HFFc6 (cell line): Measurements from ENCODE around the gene THSD1. TPM values are rescaled to one million over a fixed set of nuclear protein-coding genes. Genes with fewer than 3 reads are reported as not detected.

ENCODE experiments used
- DNase-seq: peaks from one replicate; pipeline ENCODE4 v3.0.0-alpha.2; 2018
- H3K27ac Mint-ChIP-seq: 2 replicates; pipeline ENCODE4 v1.8.0; 2020; ENCODE audit warnings: mild to moderate bottlenecking, mixed read lengths
- H3K27me3 Mint-ChIP-seq: 2 replicates; pipeline ENCODE4 v1.8.0; 2021; ENCODE audit warnings: mild to moderate bottlenecking, moderate library complexity, mixed read lengths; ENCODE audit not compliant: insufficient read depth
- H3K36me3 Mint-ChIP-seq: 2 replicates; pipeline ENCODE4 v1.8.0; 2021; ENCODE audit warnings: low read depth, mixed read lengths
- H3K4me1 Mint-ChIP-seq: 2 replicates; pipeline ENCODE4 v1.8.0; 2020; ENCODE audit warnings: low read depth, mixed read lengths
- H3K4me3 Mint-ChIP-seq: 2 replicates; pipeline ENCODE4 v1.8.0; 2020; ENCODE audit warnings: mild to moderate bottlenecking, moderate library complexity, mixed read lengths
- H3K9me3 Mint-ChIP-seq: 2 replicates; pipeline ENCODE4 v1.8.0; 2020; ENCODE audit warnings: mild to moderate bottlenecking, mixed read lengths
- long read RNA-seq: library from polyadenylated mRNA; unstranded; transcript quantifications from one replicate; pipeline ENCODE4 v2.0.0, GENCODE V29; 2019
- total RNA-seq, 6 experiments: library from RNA; stranded (reverse); fragmentation: NEBNext Ultra II Directional; extraction: Animal tissue kit (Norgen Biotek cat#: 25700); gene quantifications; 2 replicates in 1 of 6; 3 replicates in 5 of 6; pipeline ENCODE4 v1.2.3, GENCODE V29; 2021
- TF ChIP-seq, protein P1 (sequence below): fragments of 200-600 bp; sonication (generic); IDR thresholded peaks from 2 replicates; pipeline ENCODE4 v1.5.0; 2021; ENCODE audit warnings: antibody characterized with exemption, mild to moderate bottlenecking

THSD1 gene, protein sequence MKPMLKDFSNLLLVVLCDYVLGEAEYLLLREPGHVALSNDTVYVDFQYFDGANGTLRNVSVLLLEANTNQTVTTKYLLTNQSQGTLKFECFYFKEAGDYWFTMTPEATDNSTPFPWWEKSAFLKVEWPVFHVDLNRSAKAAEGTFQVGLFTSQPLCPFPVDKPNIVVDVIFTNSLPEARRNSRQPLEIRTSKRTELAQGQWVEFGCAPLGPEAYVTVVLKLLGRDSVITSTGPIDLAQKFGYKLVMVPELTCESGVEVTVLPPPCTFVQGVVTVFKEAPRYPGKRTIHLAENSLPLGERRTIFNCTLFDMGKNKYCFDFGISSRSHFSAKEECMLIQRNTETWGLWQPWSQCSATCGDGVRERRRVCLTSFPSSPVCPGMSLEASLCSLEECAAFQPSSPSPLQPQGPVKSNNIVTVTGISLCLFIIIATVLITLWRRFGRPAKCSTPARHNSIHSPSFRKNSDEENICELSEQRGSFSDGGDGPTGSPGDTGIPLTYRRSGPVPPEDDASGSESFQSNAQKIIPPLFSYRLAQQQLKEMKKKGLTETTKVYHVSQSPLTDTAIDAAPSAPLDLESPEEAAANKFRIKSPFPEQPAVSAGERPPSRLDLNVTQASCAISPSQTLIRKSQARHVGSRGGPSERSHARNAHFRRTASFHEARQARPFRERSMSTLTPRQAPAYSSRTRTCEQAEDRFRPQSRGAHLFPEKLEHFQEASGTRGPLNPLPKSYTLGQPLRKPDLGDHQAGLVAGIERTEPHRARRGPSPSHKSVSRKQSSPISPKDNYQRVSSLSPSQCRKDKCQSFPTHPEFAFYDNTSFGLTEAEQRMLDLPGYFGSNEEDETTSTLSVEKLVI
- total RNA-seq: 1 to 10 TPM; 2.6 to 6.1 (median 3.2) TPM
- long read RNA-seq, partial matches to known transcripts: 2 of 9 reads
- long read RNA-seq, other reads (novel, unspliced or antisense): 6 of 9 reads

DNA sequence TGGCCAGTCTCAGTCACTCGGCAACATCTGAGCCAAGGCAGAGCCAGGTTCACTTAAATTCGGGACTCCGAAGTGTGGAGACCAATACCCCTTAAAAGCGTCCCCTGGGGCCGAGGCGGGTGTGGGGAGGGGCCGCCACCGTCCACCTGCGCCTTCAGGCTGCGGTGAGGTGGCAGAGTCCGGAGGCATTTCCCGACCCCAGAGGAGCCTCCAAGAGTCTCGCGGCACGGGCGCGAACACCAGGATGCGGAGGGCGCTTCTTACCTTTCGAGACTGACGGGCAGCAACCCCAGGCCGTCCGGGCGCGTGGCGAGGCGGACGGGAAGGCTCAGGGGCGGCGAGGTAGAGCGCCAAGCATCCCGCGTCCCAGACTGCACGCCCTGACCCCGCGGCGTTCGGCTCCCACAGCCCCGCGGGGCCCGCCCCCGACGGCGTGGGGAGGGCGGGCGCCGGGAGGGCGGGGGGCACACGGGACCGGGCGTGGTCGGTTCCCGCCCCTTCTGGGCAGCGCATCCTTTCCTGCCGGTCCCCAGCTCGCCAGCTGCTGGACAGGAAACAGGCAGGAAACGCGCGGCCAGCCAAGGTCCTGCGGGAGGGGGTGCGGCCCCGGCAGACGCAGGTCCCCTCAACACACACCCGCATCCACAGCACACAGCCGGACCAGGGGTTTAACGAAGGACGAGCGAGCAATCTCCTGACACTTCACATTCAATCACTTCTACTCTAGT, at the start of gene THSD1:
Gene THSD1, minus strand, starts transcription at position 406 of the 728 bp plus-strand sequence. CDS start 3,572 bp downstream, outside the sequence.
- Mint-ChIP-seq H3K9me3 (no peaks in the 10 kb centered on the region), H3K36me3 (peaks cover 10% of the 10 kb centered on the region; the same call in 1 of the 2 replicates), H3K27me3 (no peaks in the 10 kb centered on the region; the same call in 1 of the 2 replicates), H3K27ac (peak within 1 kb of the TSS; percentile 51), H3K4me1 (peaks cover 22% of the 10 kb centered on the region), H3K4me3 (peak within 1 kb of the TSS; percentile 88)
- peak; percentile 36 for DNase-seq
- TF ChIP-seq, protein P1, sequence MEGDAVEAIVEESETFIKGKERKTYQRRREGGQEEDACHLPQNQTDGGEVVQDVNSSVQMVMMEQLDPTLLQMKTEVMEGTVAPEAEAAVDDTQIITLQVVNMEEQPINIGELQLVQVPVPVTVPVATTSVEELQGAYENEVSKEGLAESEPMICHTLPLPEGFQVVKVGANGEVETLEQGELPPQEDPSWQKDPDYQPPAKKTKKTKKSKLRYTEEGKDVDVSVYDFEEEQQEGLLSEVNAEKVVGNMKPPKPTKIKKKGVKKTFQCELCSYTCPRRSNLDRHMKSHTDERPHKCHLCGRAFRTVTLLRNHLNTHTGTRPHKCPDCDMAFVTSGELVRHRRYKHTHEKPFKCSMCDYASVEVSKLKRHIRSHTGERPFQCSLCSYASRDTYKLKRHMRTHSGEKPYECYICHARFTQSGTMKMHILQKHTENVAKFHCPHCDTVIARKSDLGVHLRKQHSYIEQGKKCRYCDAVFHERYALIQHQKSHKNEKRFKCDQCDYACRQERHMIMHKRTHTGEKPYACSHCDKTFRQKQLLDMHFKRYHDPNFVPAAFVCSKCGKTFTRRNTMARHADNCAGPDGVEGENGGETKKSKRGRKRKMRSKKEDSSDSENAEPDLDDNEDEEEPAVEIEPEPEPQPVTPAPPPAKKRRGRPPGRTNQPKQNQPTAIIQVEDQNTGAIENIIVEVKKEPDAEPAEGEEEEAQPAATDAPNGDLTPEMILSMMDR: no peak

DNA sequence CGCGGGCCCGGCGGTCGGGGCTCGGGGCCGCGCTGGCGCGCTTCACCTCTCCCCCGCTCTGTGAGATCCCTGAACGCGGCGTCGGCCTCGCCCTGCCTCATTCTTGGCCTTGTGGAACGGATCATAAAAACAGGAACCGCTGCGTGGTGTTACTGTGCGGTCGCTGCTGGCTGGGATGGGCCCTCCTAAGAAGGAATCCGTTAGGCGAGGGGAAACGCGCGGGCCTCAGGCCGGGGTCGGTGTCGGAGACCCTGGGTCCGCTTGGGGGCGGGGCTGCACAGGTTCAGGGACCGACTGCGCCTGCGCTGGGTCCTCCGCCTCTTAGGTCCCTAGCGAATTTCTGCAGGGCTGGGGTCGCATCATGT, 49.7 kb upstream of the THSD1 start:
- no peaks in the 10 kb centered on the region for H3K27me3 Mint-ChIP-seq
- H3K4me1 Mint-ChIP-seq: peaks cover 73% of the 10 kb centered on the region
- peaks cover 15% of the 10 kb centered on the region for H3K36me3 Mint-ChIP-seq
- DNase-seq: peak; percentile 15
- no peaks in the 10 kb centered on the region for H3K9me3 Mint-ChIP-seq
- H3K27ac Mint-ChIP-seq: peak overlapping the region; percentile 95
- H3K4me3 Mint-ChIP-seq: peak overlapping the region; percentile 98
- TF ChIP-seq, protein P1: no peak

DNA sequence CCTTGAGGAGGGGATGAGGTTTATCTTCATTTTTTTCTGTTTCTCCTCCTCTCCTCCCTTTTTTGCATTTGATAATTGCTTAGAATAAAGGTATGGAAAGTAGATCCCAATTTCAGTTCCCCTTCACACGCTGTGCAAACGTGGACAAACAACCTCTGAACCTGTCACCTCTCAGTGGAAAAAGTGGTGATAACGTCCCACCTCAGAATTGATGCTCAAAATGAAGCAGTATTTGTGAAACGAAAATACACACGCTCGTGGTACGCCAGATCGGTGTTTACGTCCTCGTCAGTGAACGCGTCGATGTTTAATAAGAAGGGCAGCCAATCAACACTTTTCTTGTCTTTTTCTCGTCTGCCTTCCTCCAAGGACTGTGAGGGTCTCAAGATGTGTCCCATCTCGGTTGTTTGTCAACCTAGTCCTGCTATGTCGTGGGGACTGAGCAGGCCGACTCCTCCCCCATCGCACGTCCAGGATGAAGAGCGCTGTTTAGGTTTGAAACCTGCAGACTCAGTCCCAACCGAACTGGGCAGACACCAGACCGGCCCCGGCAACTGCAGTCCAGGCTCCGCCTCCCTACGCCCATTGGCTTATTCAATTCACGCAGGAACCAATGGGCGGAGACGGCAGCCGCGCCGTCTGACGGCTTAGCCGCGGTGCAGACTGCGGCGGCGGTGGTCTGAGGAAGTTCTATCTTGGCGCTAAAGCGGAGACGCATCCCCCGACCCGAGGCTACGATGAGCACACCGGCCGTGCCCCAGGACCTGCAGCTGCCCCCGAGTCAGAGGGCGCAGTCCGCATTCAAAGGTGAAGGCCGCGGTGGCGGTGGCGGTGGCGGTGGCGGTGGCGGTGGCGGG, 49.1 kb upstream of the THSD1 start, which contains the start of gene CKAP2:
Gene CKAP2, plus strand, starts transcription at position 659 of the 857 bp plus-strand sequence. Its CDS starts 79 bp downstream, at position 738.
- Mint-ChIP-seq H3K27me3 (no peaks in the 10 kb centered on the region), H3K4me1 (peaks cover 67% of the 10 kb centered on the region), H3K27ac (peak within 1 kb of the TSS; percentile 95), H3K36me3 (peaks cover 13% of the 10 kb centered on the region), H3K9me3 (no peaks in the 10 kb centered on the region), H3K4me3 (peak within 1 kb of the TSS; percentile 98)
- DNase-seq: peak; percentile 92
- TF ChIP-seq, protein P1: 0 out of 2 replicates have a peak, but pooled peaks have one; percentile 6

DNA sequence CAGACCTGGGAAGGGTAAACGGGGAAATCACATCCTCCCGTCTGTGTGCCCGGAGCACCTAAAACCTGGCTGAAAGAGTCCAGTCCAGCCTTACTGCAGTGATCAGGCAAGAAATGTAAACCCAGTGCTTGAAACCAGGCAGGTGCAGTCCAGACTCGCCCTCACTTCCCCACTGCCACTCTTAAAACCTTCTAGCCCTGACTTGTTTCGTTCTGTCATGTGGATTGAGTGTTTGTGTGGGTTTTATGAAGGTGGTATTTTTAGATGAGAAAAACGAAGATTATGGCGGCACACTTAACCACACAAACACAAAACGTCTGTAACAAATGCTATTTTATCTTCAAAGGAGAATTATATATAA, 48.5 kb upstream of the THSD1 start:
- H3K27ac Mint-ChIP-seq: peak overlapping the region; percentile 95
- H3K36me3 Mint-ChIP-seq: peaks cover 18% of the 10 kb centered on the region
- H3K4me1 Mint-ChIP-seq: peaks cover 66% of the 10 kb centered on the region
- DNase-seq: no peak
- TF ChIP-seq, protein P1: no peak
- H3K27me3 Mint-ChIP-seq: no peaks in the 10 kb centered on the region
- peak overlapping the region; percentile 98 for H3K4me3 Mint-ChIP-seq
- H3K9me3 Mint-ChIP-seq: no peaks in the 10 kb centered on the region
